Testis (tissue), 3 donors: ENCODE measurements around the gene GRID1. TPM values are rescaled to one million over a fixed set of nuclear protein-coding genes. Genes with fewer than 3 reads are reported as not detected.

Experiments used
- DNase-seq: peaks from one replicate; pipeline ENCODE4 v3.0.0-alpha.2; 2019
- H3K27ac ChIP-seq, 2 donors: fragments of 200-600 bp; sonication (generic); one replicate each; pipeline ENCODE4 v1.5.1; 2019
- H3K27me3 ChIP-seq: fragments of 200-600 bp; sonication (generic); one replicate; pipeline ENCODE4 v1.5.1; 2019
- H3K36me3 ChIP-seq: fragments of 200-600 bp; sonication (generic); one replicate; pipeline ENCODE4 v1.5.1; 2017; ENCODE audit warnings: low read depth; ENCODE audit errors: missing control alignments
- H3K4me1 ChIP-seq: fragments of 200-600 bp; sonication (generic); one replicate; pipeline ENCODE4 v1.5.1; 2019
- H3K4me3 ChIP-seq, 2 donors: fragments of 200-600 bp; sonication (generic); one replicate each; pipeline ENCODE4 v1.5.1; 2017 to 2019
- H3K9me3 ChIP-seq: fragments of 200-600 bp; sonication (generic); one replicate; pipeline ENCODE4 v1.5.1; 2017
- CTCF ChIP-seq, 3 experiments: fragments of 450-650 bp in 2 of 3; fragments of 200-600 bp in 1 of 3; sonication (generic) in 1 of 3; IDR thresholded peaks; one replicate each; pipeline ENCODE4 v1.5.1; 2016 to 2019; ENCODE audit warnings: antibody characterized with exemption in 3 of 3, mild to moderate bottlenecking in 2 of 3, moderate library complexity in 1 of 3
- POLR2A ChIP-seq: fragments of 450-650 bp; IDR thresholded peaks from one replicate; pipeline ENCODE4 v1.6.1; 2017; ENCODE audit warnings: antibody characterized with exemption, mild to moderate bottlenecking, moderate library complexity
- WGBS, 2 donors: methylation state at CpG; one replicate each; pipeline ENCODE4 v1.1.5; 2018; 5-methylcytosine and 5-hydroxymethylcytosine counted together
- intact Hi-C: fragments of 100-400 bp; cut with DNase I; formaldehyde crosslinking; loops from one replicate; pipeline ENCODE4 v1.15.1; 2023; ENCODE audit warnings: low total_unique reads
- polyA plus RNA-seq: library from polyadenylated mRNA; stranded (reverse); fragments of 350-450 nt; fragmentation: Illumina TruSeq; extraction: RNeasy Lipid Tissue Mini Kit (QIAGEN cat#74804); gene quantifications from one replicate; pipeline ENCODE4 v1.2.3, GENCODE V29; 2014; ENCODE audit warnings: low read depth, low replicate concordance; ENCODE audit not compliant: insufficient read depth
- total RNA-seq, 2 donors: library from RNA; depleted of rRNA; stranded (reverse); fragments of >200 nt; gene quantifications; one replicate each; pipeline ENCODE4 v1.2.3, GENCODE V29; 2016

Gene GRID1
- total and polyA plus RNA-seq, 3 donors from 2014 or later = 7.4 to 16.7 (median 8.1) TPM

GRCh38 chr10:86357676-86358075 lies 8.9 kb downstream of the GRID1 start:
- Histone ChIP-seq H3K36me3 (no peaks in the 10 kb centered on the region), H3K4me3 (no peak overlapping the region), H3K27ac (no peak overlapping the region), H3K9me3 (no peaks in the 10 kb centered on the region), H3K4me1 (peaks cover 11% of the 10 kb centered on the region), H3K27me3 (no peaks in the 10 kb centered on the region)
- intact Hi-C loops = no loop called here
- TF ChIP-seq CTCF (IDR thresholded peaks at IDR 0.05) = no peak
- no peak for TF ChIP-seq POLR2A
- no peak for DNase-seq
- 79 to 84% methylated on average over 7 to 9 of the region's 9 CpGs for WGBS, 2 donors

- no peak for TF ChIP-seq CTCF (IDR thresholded peaks at IDR 0.05)
- no peak for TF ChIP-seq POLR2A
- Histone ChIP-seq H3K9me3 (no peaks in the 10 kb centered on the region), H3K27ac (no peak overlapping the region), H3K36me3 (no peaks in the 10 kb centered on the region), H3K4me1 (peaks cover 11% of the 10 kb centered on the region), H3K4me3 (no peak overlapping the region), H3K27me3 (no peaks in the 10 kb centered on the region)
- intact Hi-C loops = no loop called here
- WGBS, 2 donors = 77 to 88% methylated on average over 2 of the region's 2 CpGs
- DNase-seq = no peak
These were observed 9.6 kb downstream of the GRID1 start for GRCh38 chr10:86357041-86357440.

GRCh38 chr10:86356296-86356695 lies 10.3 kb downstream of the GRID1 start:
- Histone ChIP-seq H3K4me3 (no peak overlapping the region), H3K36me3 (no peaks in the 10 kb centered on the region), H3K27ac (no peak overlapping the region), H3K9me3 (no peaks in the 10 kb centered on the region), H3K4me1 (peaks cover 9% of the 10 kb centered on the region), H3K27me3 (no peaks in the 10 kb centered on the region)
- 85 to 97% methylated on average over 3 of the region's 3 CpGs for WGBS, 2 donors
- intact Hi-C loops = no loop called here
- TF ChIP-seq CTCF (IDR thresholded peaks at IDR 0.05) = no peak
- no peak for TF ChIP-seq POLR2A
- DNase-seq = no peak

GRCh38 chr10:86355571-86356038 lies 11.0 kb downstream of the GRID1 start:
- peak; percentile 56 for DNase-seq
- H3K27me3 ChIP-seq = no peaks in the 10 kb centered on the region
- TF ChIP-seq CTCF (IDR thresholded peaks at IDR 0.05) (no peak), POLR2A (no peak)
- 62 to 63% methylated on average over 7 to 8 of the region's 8 CpGs for WGBS, 2 donors
- no peak overlapping the region for H3K27ac ChIP-seq
- no peaks in the 10 kb centered on the region for H3K36me3 ChIP-seq
- H3K9me3 ChIP-seq = no peaks in the 10 kb centered on the region
- no peak overlapping the region for H3K4me3 ChIP-seq
- peaks cover 2% of the 10 kb centered on the region for H3K4me1 ChIP-seq
- intact Hi-C loops = no loop called here

- Histone ChIP-seq H3K36me3 (no peaks in the 10 kb centered on the region), H3K27me3 (no peaks in the 10 kb centered on the region), H3K27ac (no peak overlapping the region), H3K9me3 (no peaks in the 10 kb centered on the region), H3K4me1 (no peaks in the 10 kb centered on the region), H3K4me3 (no peak overlapping the region)
- 84 to 94% methylated on average over 8 to 9 of the region's 9 CpGs for WGBS, 2 donors
- intact Hi-C loops = no loop called here
- no peak for TF ChIP-seq POLR2A
- TF ChIP-seq CTCF (IDR thresholded peaks at IDR 0.05) = no peak
- no peak for DNase-seq
These were observed 11.6 kb downstream of the GRID1 start for GRCh38 chr10:86354761-86355540.
